Measurements from ENCODE around the gene PHACTR4.
"Not testable (repeated sequence)": the region's sequence is repeated elsewhere in the genome, so short reads cannot be mapped to it uniquely, and the experiment has no call there.

DNA sequence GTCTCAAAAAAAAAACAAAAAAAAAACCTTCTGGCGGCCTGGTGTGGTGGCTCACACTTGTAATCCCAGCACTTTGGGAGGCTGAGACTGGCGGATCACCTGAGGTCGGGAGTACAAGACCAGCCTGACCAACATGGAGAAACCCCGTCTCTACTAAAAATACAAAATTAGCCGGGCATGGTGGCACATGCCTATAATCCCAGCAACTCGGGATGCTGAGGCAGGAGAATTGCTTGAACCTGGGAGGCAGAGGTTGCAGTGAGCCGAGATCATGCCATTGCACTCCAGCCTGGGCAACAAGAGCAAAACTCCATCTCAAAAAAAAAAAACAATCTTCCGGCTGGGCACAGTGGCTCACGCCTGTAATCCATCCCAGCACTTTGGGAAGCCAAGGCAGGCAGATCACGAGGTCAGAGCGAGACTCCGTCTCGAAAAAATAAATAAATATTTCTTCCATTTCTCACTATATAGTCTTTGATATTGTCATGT lies 144.9 kb downstream of the PHACTR4 start:
- not testable (repeated sequence) for TF ChIP-seq EP300 (IDR thresholded peaks at IDR 0.05; ENCODE audit: borderline replicate concordance in 1 of 2, control insufficient read depth in 1 of 2, low read depth in 2 of 2, low read length in 2 of 2); CHD4 (IDR thresholded peaks at IDR 0.05); JUNB (IDR thresholded peaks at IDR 0.05); EZH2 (IDR thresholded peaks at IDR 0.05; ENCODE audit: borderline replicate concordance, control insufficient read depth, low read depth, low read length); FOS (IDR thresholded peaks at IDR 0.05; ENCODE audit: borderline replicate concordance, extremely low read depth, insufficient read length); POLR2A (IDR thresholded peaks at IDR 0.05; ENCODE audit: low read depth, low read length); ZNF207 (IDR thresholded peaks at IDR 0.05; ENCODE audit: borderline replicate concordance); CBFB (IDR thresholded peaks at IDR 0.05; ENCODE audit: low read depth); BHLHE40 (IDR thresholded peaks at IDR 0.05; ENCODE audit: borderline replicate concordance in 1 of 2, low read depth in 2 of 2, low read length in 1 of 2); ESRRA (IDR thresholded peaks at IDR 0.05; ENCODE audit: low read length); CREB1 (IDR thresholded peaks at IDR 0.05; ENCODE audit: low read depth)
- TF ChIP-seq, protein P1, sequence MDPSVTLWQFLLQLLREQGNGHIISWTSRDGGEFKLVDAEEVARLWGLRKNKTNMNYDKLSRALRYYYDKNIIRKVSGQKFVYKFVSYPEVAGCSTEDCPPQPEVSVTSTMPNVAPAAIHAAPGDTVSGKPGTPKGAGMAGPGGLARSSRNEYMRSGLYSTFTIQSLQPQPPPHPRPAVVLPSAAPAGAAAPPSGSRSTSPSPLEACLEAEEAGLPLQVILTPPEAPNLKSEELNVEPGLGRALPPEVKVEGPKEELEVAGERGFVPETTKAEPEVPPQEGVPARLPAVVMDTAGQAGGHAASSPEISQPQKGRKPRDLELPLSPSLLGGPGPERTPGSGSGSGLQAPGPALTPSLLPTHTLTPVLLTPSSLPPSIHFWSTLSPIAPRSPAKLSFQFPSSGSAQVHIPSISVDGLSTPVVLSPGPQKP (IDR thresholded peaks at IDR 0.05; ENCODE audit: low read depth, low read length): not testable (repeated sequence)
- TF ChIP-seq, protein P2, sequence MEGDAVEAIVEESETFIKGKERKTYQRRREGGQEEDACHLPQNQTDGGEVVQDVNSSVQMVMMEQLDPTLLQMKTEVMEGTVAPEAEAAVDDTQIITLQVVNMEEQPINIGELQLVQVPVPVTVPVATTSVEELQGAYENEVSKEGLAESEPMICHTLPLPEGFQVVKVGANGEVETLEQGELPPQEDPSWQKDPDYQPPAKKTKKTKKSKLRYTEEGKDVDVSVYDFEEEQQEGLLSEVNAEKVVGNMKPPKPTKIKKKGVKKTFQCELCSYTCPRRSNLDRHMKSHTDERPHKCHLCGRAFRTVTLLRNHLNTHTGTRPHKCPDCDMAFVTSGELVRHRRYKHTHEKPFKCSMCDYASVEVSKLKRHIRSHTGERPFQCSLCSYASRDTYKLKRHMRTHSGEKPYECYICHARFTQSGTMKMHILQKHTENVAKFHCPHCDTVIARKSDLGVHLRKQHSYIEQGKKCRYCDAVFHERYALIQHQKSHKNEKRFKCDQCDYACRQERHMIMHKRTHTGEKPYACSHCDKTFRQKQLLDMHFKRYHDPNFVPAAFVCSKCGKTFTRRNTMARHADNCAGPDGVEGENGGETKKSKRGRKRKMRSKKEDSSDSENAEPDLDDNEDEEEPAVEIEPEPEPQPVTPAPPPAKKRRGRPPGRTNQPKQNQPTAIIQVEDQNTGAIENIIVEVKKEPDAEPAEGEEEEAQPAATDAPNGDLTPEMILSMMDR (IDR thresholded peaks at IDR 0.05 in 2 of 3, conservative IDR thresholded peaks at IDR 0.05 in 1 of 3; ENCODE audit: control insufficient read depth in 2 of 3, extremely low read depth in 1 of 3, insufficient read depth in 1 of 3, low read depth in 3 of 3, low read length in 3 of 3): not testable (repeated sequence)
- TF ChIP-seq, protein P3, sequence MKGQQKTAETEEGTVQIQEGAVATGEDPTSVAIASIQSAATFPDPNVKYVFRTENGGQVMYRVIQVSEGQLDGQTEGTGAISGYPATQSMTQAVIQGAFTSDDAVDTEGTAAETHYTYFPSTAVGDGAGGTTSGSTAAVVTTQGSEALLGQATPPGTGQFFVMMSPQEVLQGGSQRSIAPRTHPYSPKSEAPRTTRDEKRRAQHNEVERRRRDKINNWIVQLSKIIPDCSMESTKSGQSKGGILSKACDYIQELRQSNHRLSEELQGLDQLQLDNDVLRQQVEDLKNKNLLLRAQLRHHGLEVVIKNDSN (IDR thresholded peaks at IDR 0.05; ENCODE audit: borderline replicate concordance, extremely low read length, insufficient read depth, low read depth, low read length): not testable (repeated sequence)
